ENCODE results near the gene PRRC2B. TPM values are rescaled to one million over a fixed set of nuclear protein-coding genes. Genes with fewer than 3 reads are reported as not detected.
A peak's percentile ranks its signal among the peaks of the same experiment; 100 is the strongest.

Gene PRRC2B
- total RNA-seq, 4 donors from 2014 or later: 73.7 to 171 (median 98.9) TPM

DNA sequence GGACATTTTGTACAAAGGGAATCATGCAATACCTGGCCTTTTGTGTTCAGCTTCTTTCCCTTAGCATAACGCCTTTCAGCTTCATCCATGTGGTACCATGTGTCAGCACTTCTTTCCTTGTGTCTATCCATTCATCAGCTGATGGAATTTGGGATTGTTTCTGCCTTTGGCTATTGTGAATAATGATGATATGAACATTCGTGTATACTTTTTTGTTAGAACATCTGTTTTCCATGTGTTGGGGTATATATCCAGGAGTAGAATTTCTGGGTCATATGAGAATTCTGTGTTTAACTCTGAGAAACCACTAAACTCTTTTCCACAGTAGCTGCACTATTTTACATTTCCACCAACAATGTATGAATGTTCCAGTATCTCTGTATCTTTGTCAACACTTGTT is 14.8 kb upstream of the PRRC2B start:
- in situ Hi-C loops (cut with MboI; ENCODE audit: low pct_ligation_motif_present in 1 of 4, low pct_unique_long_range_greater_than_20kb in 1 of 4, low sequenced_read_pairs in 3 of 4) (loop anchor here in 1 of 4 donors (25.0 kb wide), 1 partner anchor 358 kb away; the partner anchor contains the start of gene RAPGEF1), intact Hi-C loops (cut with DNase I; ENCODE audit: low total_unique reads) (loop anchor here (10.0 kb wide), 1 partner anchor 46 kb away; no protein-coding TSS in a partner anchor)
- H3K27ac ChIP-seq: no peak overlapping the region
- H3K4me3 ChIP-seq: no peak overlapping the region
- 76 to 85% methylated on average over 2 of the region's 2 CpGs for WGBS, 2 donors (ENCODE audit: low coverage in 1 of 2)
- TF ChIP-seq POLR2AphosphoS5 (IDR thresholded peaks at IDR 0.05) (no peak), EP300 (IDR thresholded peaks at IDR 0.05; ENCODE audit: low read depth) (no peak), CTCF (IDR thresholded peaks at IDR 0.05) (no peak), POLR2A (IDR thresholded peaks at IDR 0.05) (no peak)
- peaks cover 3 to 11% (median 8%) of the 10 kb centered on the region in 4 donors for H3K4me1 ChIP-seq
- no peak for DNase-seq
- no peaks in the 10 kb centered on the region for H3K27me3 ChIP-seq
- H3K9me3 ChIP-seq: no peaks in the 10 kb centered on the region
- H3K36me3 ChIP-seq: no peaks in the 10 kb centered on the region

DNA sequence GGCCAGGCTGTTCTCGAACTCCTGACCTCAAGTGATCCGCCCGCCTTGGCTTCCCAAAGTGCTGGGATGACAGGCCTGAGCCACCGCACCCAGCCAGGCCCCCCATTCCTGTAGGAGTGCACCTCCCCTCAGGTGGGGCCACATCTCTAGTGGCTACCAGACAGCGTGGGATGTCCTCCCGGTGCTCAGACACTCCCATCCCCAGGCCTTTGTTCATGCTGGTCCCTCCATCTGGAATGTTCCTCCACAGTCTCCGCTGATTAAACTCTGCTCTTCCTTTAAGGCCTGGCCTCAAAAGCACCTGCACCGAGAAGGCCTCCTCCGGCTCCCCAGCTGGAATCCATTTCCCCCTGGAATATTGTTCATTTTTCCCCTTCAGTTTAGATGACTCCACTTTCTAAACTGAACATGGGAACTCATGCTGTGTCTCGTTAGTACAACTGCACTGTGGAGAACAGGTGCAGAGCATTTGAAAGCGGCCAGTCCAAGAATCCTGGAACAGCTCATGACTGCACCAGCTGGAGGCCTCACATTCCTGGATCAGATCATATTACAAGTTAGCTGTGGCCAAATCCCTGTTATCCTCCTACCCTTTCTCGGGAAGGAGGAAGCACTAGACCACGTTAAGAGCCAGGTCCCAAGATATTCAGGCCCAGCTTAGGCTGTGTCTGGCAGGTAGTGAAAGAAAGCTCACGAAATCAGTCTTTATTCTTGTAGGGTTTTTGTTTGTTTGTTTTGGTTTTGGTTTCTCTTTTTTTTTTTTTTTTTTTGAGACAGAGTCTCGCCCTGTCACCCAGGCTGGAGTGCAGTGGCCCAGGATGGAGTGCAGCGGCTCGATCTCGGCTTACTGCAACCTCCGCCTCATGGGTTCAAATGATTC is 10.8 kb upstream of the PRRC2B start:
- H3K27ac ChIP-seq: peak overlapping the region; percentile 45 to 65 (median 50)
- H3K36me3 ChIP-seq: no peaks in the 10 kb centered on the region
- WGBS, 2 donors (ENCODE audit: low coverage in 1 of 2): 45 to 65% methylated on average over 2 to 19 of the region's 19 CpGs
- no peaks in the 10 kb centered on the region for H3K27me3 ChIP-seq
- H3K4me1 ChIP-seq: peaks cover 0 to 11% (median 8%) of the 10 kb centered on the region in 4 donors
- intact Hi-C loops (cut with DNase I; ENCODE audit: low total_unique reads): loop anchor here (5.0 kb wide), 1 partner anchor 1171 kb away; no protein-coding TSS in a partner anchor
- H3K4me3 ChIP-seq: no peak overlapping the region
- DNase-seq: no peak
- TF ChIP-seq POLR2A (IDR thresholded peaks at IDR 0.05): no peak
- TF ChIP-seq POLR2AphosphoS5 (IDR thresholded peaks at IDR 0.05): peak in 2 of 3 donors; percentile 41 to 43
- no peak for TF ChIP-seq CTCF (IDR thresholded peaks at IDR 0.05)
- in situ Hi-C loops (cut with MboI; ENCODE audit: low pct_ligation_motif_present in 1 of 4, low pct_unique_long_range_greater_than_20kb in 1 of 4, low sequenced_read_pairs in 3 of 4): loop anchor here in 1 of 4 donors (25.0 kb wide), 1 partner anchor 354 kb away; the partner anchor contains the start of gene RAPGEF1
- no peaks in the 10 kb centered on the region for H3K9me3 ChIP-seq

GRCh38 chr9:131385296-131385695 is 8.6 kb upstream of the PRRC2B start:
- WGBS, 2 donors (ENCODE audit: low coverage in 1 of 2): 20 to 69% methylated on average over 1 to 5 of the region's 5 CpGs
- H3K4me3 ChIP-seq: no peak overlapping the region
- intact Hi-C loops (cut with DNase I; ENCODE audit: low total_unique reads): no loop called here
- no peak for DNase-seq
- no peaks in the 10 kb centered on the region for H3K9me3 ChIP-seq
- H3K36me3 ChIP-seq: no peaks in the 10 kb centered on the region
- in situ Hi-C loops (cut with MboI; ENCODE audit: low pct_ligation_motif_present in 1 of 4, low pct_unique_long_range_greater_than_20kb in 1 of 4, low sequenced_read_pairs in 3 of 4): loop anchor here in 1 of 4 donors (25.0 kb wide), 1 partner anchor 352 kb away; the partner anchor contains the start of gene RAPGEF1
- TF ChIP-seq EP300 (IDR thresholded peaks at IDR 0.05; ENCODE audit: low read depth) (no peak), POLR2AphosphoS5 (IDR thresholded peaks at IDR 0.05) (no peak), CTCF (IDR thresholded peaks at IDR 0.05) (no peak), POLR2A (IDR thresholded peaks at IDR 0.05) (no peak)
- H3K27ac ChIP-seq: no peak overlapping the region
- no peaks in the 10 kb centered on the region for H3K27me3 ChIP-seq
- peaks cover 0 to 11% (median 8%) of the 10 kb centered on the region in 4 donors for H3K4me1 ChIP-seq

DNA sequence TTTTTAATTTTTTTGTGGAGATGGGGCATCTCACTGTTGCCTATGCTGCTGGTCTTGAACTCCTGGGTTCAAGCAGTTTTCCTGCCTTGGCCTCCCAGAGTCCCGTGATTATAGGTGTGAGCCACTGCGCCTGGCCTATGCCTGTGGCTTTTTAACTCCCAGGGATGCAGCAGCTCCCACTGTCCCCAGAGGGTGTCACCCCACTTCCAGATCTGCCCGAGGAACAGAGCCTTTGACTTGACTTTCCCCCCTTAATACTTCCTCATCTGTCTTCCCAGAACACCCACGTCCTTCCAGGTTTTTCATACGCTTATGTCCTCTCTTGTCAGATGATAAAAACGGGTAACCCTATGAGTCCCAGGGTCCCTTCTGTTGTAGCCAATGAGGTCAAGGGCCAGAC is 7.6 kb upstream of the PRRC2B start:
- Histone ChIP-seq H3K4me3 (no peak overlapping the region), H3K27me3 (no peaks in the 10 kb centered on the region), H3K27ac (no peak overlapping the region), H3K36me3 (no peaks in the 10 kb centered on the region), H3K9me3 (no peaks in the 10 kb centered on the region), H3K4me1 (peaks cover 0 to 11% (median 8%) of the 10 kb centered on the region in 4 donors)
- WGBS, 2 donors (ENCODE audit: low coverage in 1 of 2): 79 to 81% methylated on average over 3 to 6 of the region's 6 CpGs
- DNase-seq: no peak
- intact Hi-C loops (cut with DNase I; ENCODE audit: low total_unique reads) (no loop called here), in situ Hi-C loops (cut with MboI; ENCODE audit: low pct_ligation_motif_present in 1 of 4, low pct_unique_long_range_greater_than_20kb in 1 of 4, low sequenced_read_pairs in 3 of 4) (loop anchor here in 1 of 4 donors (25.0 kb wide), 1 partner anchor 351 kb away; the partner anchor contains the start of gene RAPGEF1)
- TF ChIP-seq POLR2AphosphoS5 (IDR thresholded peaks at IDR 0.05): no peak
- TF ChIP-seq CTCF (IDR thresholded peaks at IDR 0.05): no peak
- no peak for TF ChIP-seq EP300 (IDR thresholded peaks at IDR 0.05; ENCODE audit: low read depth)
- TF ChIP-seq POLR2A (IDR thresholded peaks at IDR 0.05): no peak

All from transverse colon (tissue), 4 donors.